NCI-H69 (cell line): ENCODE data around the gene LCAT.
A peak's percentile ranks its signal among the peaks of the same experiment; 100 is the strongest.
"Not testable (repeated sequence)": the region's sequence is repeated elsewhere in the genome, so short reads cannot be mapped to it uniquely, and the experiment has no call there.

ENCODE experiments used
- DNase-seq: peaks from one replicate; lab custom pipeline; 2025; lab: John Stamatoyannopoulos, UW

Gene LCAT

GRCh38 chr16:67946966-67947558, 3.1 kb upstream of the LCAT start:
- no peak for DNase-seq

- no peak for DNase-seq
Observed at GRCh38 chr16:67946128-67946569, 2.2 kb upstream of the LCAT start.

- no peak for DNase-seq
Observed at GRCh38 chr16:67945392-67945933, 1.5 kb upstream of the LCAT start.

- DNase-seq: no peak
Observed at GRCh38 chr16:67944690-67945391, 921 bp upstream of the LCAT start.

- DNase-seq: no peak
Observed at GRCh38 chr16:67943256-67943618, 683 bp downstream of the LCAT start.

GRCh38 chr16:67942510-67943255, 1.2 kb downstream of the LCAT start:
- no peak for DNase-seq

DNA sequence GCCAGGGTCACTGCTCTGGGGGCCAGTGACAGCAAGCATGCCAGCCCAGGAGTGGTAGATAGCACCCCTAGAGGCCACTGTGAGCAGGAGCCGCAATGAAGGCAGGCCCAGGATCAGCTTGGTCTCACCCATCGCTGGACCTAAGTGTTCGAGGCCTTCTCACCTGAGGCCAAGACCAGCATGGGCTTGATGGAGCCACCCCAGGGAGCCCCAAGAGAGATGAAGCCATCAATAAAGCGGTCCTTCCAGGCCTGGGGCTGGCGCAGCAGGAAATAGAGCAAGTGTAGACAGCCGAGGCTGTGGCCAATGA, 1.8 kb downstream of the LCAT start:
- peak; percentile 38 for DNase-seq

DNA sequence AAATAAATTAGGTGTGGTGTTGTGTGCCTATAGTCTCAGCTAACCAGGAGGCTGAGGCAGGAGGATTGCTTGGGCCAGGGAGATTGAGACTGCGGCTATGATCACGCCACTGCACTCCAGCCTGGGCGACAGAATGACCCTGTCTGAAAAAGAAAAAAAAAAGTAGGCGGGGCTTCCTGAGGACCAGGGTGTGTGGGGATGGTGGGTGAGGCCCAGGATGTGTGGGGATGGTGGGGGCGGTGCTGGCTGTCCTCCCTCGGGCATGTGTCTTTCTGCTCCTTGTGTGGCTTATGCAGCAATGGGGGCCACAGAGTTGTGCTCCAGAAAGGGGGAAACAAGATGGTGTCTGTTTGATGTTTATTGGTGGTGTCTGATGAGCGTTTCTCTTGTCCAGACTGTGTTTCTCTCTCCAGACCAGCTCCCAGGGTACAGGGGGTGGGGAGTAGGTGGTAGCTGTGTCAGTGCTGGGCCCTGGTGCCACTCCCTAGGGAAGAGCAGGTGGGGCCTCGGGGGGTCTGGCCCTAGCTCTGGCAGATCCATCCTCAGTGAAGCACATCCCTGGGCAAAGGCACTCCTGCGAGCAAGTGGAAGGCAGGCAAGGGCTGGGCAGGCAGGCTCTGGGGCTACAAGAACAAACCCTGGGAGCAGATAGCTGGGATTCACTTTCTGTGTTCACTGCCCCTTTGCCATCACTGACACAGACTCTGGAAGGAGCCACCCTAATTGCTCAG, 2.3 kb downstream of the LCAT start:
- no peak for DNase-seq

- no peak for DNase-seq
Observed at GRCh38 chr16:67940446-67941089, 3.4 kb downstream of the LCAT start.

- no peak for DNase-seq
Observed at GRCh38 chr16:67939507-67940445, 4.1 kb downstream of the LCAT start.

GRCh38 chr16:67937713-67938112, 6.2 kb downstream of the LCAT start:
- not testable (repeated sequence) for DNase-seq

DNA sequence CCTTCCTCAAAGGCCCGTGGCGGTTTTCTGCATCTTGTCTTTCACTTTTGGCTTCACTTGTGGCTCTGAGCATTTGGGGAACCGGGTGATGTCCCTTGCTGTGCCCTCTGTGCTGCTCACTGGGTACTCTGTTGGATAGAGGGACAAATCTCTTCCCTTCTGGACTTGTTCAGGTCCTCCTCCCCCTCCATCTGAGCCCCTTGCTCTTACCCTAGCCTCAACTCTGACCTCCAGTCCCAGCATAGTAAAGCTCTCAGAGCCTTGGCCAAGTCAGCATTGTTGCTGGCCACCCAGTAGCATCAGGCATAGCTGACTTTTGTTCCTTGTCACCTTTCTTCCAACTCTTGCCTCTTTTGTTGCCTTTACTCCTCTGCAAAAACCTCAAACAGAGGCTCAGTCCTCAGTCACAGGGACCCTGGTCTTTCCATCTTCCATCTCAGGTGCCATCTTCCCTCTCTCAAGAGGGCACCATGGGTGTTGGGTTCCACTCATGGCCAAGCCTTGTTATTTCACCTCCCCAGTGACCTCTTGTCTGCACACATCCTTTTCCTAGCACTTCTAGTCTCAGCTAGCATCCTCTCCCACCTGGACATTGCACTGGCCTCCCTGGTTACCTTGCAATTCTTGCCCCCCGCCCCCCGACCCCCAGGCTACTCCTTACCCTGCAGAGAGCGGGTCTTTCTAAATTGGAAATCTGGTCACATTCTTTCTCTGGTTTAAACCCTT, 6.9 kb downstream of the LCAT start:
- DNase-seq: no peak

DNA sequence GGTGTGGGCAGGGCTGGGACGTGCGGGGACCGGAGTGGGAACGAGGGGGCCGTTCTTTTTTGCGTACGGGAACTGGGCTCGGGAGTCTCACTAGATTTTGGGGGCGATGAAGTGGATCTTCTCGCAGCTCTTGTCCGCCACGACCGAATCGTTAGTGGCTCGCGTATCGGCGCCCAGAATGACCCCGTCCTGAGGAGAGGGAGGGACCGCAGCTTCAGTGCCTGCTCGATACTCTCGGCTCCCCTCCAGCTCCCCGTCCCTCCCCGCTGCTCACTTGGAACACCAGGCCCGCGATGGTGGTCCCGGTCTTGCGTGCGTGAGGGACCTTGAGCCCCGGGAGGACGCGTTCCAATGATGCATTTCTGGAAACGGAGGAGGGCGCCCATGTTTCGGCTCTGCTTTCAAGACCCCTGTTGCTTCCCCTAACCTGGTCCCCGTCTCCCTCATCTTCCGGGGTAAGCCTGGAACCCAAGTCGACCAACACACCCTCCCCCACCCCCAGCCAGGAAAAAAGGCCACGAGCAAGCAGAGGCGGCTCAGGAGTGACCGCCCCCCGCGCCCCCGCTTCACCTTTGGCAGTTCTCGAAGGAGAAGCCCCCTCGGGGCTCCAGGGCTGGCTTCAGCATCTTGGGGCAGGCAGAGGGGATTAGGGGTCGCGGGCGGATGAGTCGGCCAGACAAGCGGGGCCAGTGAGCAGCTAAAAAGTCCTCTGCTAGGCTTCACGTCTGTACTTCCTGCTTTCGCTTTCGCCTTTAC, 7.6 kb downstream of the LCAT start, which contains the start of gene PSMB10:
TSS of gene PSMB10 (minus strand) at position 727 of the 756 bp plus-strand sequence. CDS start at position 626, 101 bp downstream.
- DNase-seq: peak; percentile 46

GRCh38 chr16:67935402-67936123, 8.4 kb downstream of the LCAT start:
- DNase-seq: peak; percentile 97

GRCh38 chr16:67935101-67935401, 8.9 kb downstream of the LCAT start:
- DNase-seq: peak; percentile 51

DNA sequence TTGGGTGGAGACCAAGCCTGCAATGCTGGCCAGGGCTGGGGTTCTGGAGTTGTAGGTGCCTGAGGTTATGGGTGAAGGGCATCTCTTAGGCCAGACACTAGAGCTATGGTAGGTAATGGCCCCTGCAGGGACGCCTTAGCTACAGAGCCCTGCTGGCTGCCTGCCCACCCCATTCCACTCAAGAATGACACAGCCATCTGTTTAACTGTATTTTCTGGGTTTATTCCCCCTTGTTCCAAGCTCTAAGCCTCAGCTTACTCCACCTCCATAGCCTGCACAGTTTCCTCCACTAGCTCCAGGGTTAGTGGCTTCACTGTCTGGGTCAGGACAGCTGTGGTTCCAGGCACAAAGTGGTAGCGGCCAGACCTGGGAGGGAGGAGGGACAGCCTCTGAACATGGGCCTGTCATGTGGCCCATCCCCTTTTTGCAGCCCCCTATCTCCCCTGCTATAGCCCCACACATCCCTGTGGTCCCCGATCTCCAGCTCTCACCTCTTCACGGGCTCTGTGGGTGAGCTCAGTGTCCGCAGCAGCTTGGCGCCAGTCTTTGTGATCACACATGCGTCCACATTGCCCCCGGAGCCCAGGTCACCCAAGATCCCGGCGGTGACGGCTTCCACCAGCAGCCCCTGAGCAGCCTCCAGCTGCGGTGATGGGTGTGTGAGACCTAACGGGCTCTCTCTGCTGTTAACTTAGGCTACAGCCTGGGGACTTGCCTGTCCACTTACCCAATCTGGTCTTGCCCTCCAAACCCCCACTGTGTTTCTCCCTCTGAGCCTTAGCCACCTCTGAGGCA, 9.4 kb downstream of the LCAT start:
- DNase-seq: peak; percentile 29

DNA sequence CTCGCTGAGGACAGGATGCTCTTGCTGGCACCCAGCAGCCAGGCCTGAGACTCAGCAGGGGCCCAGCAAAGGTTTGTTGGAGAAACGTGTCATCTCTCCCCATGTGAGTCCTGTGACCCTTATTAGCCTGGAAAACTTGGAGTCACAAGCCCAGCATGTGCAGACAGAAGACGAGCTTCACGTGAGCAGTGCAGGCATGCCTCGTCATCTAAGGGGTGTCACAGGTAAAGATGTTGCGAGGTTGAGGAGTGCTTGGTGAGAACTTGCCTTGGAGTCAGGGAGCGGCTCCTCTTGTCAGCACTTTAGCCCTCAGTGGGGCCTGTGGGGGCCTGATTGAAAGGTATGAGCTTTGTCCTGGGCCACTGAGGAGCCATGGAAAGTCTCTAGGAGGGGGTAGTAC, 10.1 kb downstream of the LCAT start:
- DNase-seq: no peak

DNA sequence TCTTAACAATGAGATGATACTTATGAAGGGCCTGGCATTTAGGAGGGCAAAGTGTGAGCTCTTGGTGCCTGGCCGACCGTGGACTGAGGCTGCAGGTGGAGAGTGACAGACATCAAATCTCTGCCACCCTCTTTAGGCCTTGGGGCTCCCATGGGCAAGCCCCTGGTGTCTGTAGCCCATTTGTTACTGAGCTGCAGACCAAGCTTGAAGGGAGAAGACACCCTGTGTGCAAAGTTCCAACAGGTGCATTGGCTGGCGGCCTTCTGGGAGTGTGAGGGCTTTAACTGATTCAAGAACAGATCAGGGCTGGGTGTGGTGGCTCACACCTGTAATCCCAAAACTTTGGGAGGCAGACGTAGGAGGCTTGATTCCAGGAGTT, 11.5 kb downstream of the LCAT start:
- DNase-seq: no peak
